GM10266 (cell line): Measurements from ENCODE around the gene MROH7.

Experiments
- DNase-seq: peaks from one replicate; pipeline ENCODE4 v3.0.0; 2012; ENCODE audit errors: extremely low spot score
- TF ChIP-seq, protein P1 (sequence below): IDR thresholded peaks from 2 replicates; pipeline ENCODE4 v1.5.1; 2012; ENCODE audit warnings: mild to moderate bottlenecking, low read depth; ENCODE audit not compliant: control insufficient read depth, insufficient read depth; ENCODE audit errors: missing control alignments

Gene MROH7

DNA sequence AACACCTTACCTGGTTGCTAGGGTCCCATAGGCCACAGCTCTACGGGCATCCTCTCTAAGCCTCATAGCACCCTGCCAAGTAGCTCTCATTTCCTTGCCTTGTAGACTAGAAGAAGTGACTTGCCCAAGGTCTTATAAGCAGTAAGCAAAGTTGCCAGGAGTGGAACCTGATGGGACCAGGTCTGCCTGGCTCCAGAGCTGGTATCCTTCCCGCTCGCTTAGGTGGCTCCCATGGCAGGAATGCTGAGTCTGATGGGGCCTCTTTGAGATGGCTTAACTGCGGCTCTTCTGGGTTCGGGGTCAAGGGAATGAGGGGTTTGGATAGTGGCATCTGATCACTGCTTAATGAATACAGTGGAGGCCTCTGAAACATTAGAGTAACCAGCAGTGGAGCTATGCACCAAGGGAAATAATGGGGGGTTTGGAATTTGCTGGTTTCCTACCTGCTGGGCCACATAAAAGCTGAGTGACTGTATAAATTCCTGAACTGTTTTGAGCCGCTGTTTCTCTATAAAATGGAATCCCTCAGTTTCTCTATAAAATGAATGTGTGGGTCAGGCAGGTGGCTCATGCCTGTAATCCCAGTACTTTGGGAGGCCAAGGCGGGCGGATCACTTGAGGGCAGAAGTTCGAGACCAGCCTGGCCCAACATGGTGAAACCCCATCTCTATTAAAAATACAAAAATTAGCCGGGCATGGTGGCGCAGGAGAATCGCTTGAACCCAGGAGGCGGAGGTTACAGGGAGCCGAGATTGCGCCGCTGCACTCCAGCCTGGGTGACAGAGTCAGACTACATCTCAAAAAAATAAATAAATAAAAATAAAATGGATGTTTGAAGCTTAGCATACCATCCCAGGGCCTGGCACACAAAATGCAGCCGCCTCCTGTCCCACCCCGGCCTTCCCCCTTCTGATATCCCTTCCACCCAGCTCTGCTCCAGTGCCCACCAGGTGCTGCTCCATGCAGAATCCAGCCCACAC, 30.7 kb upstream of the MROH7 start:
- no peak for DNase-seq
- TF ChIP-seq, protein P1, sequence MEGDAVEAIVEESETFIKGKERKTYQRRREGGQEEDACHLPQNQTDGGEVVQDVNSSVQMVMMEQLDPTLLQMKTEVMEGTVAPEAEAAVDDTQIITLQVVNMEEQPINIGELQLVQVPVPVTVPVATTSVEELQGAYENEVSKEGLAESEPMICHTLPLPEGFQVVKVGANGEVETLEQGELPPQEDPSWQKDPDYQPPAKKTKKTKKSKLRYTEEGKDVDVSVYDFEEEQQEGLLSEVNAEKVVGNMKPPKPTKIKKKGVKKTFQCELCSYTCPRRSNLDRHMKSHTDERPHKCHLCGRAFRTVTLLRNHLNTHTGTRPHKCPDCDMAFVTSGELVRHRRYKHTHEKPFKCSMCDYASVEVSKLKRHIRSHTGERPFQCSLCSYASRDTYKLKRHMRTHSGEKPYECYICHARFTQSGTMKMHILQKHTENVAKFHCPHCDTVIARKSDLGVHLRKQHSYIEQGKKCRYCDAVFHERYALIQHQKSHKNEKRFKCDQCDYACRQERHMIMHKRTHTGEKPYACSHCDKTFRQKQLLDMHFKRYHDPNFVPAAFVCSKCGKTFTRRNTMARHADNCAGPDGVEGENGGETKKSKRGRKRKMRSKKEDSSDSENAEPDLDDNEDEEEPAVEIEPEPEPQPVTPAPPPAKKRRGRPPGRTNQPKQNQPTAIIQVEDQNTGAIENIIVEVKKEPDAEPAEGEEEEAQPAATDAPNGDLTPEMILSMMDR, result no peak

DNA sequence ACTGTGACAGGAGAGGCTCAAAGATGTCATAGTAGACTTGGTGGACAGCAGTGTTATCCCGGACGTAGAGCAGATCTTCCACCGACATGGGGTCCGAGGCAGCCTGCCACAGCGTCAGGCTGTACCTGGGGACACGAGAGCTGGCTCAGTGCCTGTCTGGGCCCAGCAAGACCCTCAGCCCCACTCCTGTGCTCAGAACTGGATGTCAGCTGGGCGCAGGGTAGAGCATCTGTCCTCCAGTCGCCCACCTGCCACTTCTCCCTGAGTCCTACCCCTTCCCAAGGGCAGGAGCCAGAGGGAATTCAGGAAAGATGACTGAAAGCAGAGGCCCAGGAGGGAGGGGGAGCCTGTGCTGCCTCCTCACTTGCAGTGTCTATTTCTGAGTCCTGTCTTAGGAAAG, 30.0 kb upstream of the MROH7 start:
- TF ChIP-seq, protein P1, result no peak
- no peak for DNase-seq

DNA sequence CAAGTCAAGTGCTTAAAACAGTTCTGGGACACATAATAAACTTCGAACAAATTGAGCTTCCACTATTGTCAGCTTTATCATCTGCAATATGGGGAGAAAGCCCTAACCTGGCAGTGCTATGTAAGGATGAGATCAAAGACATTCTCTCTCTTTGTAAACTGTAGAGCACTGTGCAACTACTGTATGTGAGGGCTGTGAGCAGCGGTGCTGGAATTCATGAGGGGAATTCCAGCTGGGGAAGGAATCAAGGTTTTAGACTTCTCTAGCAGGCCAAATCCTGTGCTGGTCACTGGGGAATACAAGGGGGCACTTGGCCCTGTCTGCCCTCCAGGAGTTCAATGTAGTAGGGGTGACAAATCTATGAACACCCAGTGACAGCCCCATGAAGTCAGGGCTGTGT, 27.6 kb upstream of the MROH7 start:
- no peak for DNase-seq
- TF ChIP-seq, protein P1, result no peak

DNA sequence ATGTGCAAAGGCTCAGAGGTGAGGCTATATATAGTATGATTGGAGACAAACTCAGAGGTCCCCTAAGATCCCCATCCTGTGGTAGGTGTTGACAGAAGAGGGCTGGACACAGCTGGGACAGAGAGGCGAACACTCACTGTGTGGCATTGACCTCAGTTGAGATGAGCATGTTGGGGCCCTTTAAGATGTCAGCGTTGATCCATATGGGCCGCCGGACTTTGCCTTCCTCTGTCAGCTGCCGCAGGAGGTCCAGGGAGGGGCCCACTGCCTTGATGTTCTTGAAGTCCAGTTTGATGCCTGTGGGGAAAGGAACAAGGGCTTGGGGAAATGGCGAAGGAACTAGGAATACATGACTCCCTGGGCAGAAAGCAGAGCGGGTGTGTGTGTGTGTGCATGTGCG, 27.0 kb upstream of the MROH7 start:
- TF ChIP-seq, protein P1, result no peak
- DNase-seq, result no peak

DNA sequence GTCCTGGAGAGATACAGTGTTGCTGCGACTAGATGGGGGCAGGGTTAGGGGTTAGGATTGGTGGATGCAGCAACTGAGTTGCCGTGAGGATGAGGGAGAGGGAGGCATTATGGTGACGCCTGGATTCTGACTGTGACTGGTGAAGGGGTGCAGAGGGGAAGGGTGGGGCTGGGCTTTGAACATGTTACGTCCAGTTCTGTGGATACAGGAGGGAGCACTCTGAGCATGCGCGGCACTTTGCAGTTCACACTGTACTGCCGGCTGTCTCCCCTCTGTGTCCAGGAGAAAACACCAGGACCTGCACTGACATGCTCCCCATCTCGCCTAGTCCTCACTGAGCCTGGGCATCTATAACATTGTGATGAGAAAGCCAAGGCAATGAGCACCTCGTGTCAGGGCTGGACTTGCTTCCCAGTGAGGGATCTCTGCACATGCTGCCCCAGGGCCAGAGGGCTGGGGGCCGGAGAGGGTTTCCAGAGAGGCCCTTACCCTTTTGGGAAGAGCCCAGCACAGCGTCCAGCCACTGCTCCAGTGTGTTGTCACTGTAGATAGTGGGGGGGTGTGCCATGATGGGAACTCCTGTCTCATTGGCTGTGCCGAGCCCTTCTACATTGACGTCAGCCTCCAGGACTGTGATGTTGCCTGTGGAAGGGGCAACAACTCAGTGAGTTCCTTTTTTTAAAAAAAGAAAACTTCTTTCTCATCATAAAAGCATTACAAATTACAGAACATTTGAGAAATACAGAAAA, 25.9 kb upstream of the MROH7 start:
- TF ChIP-seq, protein P1, result no peak
- DNase-seq, result no peak

DNA sequence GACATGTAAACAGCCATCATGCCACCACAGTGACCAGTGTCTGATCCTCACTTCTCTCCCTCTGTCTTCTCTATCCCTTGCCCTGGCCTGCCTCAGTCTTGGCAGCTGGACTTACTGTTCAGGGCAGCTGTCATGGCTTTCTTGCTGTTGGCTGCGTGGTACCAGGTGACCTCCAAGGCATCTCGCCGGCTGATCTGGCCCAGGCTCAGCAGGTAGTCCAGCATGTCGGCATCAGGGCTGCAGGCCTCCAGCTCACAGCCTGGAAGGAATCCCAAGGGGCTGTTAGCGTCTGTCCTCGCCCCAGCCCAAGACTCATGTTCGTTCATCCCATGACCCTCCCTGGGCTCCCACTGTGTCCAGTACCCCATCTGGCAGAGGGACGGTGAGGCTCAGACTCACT, 21.8 kb upstream of the MROH7 start:
- TF ChIP-seq, protein P1, result no peak
- DNase-seq, result no peak

DNA sequence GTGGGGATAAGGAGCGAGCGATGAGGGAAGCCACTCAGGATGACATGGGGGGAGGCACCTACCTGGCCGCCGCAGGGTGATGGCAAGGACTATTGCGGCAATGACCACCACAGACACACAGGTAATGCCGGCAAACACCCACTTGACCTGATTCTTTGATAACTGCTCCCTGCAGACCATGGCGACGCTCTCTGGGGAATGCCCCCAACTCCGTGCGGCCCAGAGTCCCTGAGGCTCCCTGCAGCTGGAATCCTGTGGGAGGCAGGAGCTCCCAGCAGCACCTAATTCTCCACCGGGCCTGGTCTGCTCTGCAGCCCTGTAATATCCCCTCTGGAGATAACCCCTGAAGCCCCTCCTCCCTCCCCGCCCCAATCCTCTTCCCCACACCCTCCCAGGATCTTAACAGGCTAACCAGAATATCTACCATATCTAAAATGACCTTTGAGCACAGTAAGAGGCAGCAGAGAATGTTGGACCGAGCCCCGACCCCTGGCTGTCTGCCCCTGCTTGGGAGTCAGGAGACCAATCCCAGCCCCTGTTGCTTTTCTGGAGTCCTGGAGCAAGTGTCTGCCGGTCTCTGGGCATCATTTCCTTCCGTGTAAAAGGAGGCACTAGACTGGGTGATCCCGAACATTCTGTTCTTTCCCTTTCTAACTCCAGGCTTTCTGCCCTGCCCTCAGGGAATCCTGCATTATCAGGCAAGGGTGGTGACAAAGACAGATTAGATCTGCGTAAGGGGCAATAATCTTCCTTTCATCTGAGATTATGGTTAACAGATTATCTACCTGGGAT, 18.2 kb upstream of the MROH7 start, which contains the start of gene FAM151A:
TSS of gene FAM151A (minus strand) at position 310 of the 792 bp plus-strand sequence. CDS start at position 180, 130 bp downstream.
- no peak for DNase-seq
- TF ChIP-seq, protein P1, result no peak
